Endothelial cell of umbilical vein (primary cell): ENCODE measurements around the gene MGAT5. TPM values are rescaled to one million over a fixed set of nuclear protein-coding genes. Genes with fewer than 3 reads are reported as not detected.

Experiments
- BruUV-seq: library from RNA; stranded (reverse); fragments of 400-500 nt; replicated peaks from 2 replicates; lab custom pipeline; 2021; lab: Mats Ljungman, UMichigan
- CTCF ChIA-PET: fragments of 300-600, 350-600 bp; sonication (Branson Sonifier 250); formaldehyde crosslinking; loops from one replicate; lab custom pipeline; 2021; ENCODE audit warnings: antibody characterized with exemption, inconsistent platforms; lab: Charles Lee
- POLR2A ChIA-PET: fragments of 300-600, 350-600 bp; sonication (Branson Sonifier 250); formaldehyde crosslinking; loops from one replicate; lab custom pipeline; 2021; ENCODE audit warnings: antibody characterized with exemption, inconsistent platforms; lab: Charles Lee
- DNase-seq: peaks from one replicate; pipeline ENCODE4 v3.0.0-alpha.2; 2011; ENCODE audit warnings: low read depth, low spot score
- FAIRE-seq: peaks from 2 replicates; lab custom pipeline; 2011; peaks lifted over from hg19 to GRCh38; lab: Jason Lieb, UNC
- H2AFZ ChIP-seq: 2 replicates; pipeline ENCODE4 v1.6.0; 2012; ENCODE audit warnings: low read depth, low read length, control low read depth, inconsistent platforms
- H3K27ac ChIP-seq: 2 replicates; pipeline ENCODE4 v1.5.1; 2011; ENCODE audit warnings: low read depth, mild to moderate bottlenecking, control low read depth, low read length, moderate library complexity; ENCODE audit not compliant: insufficient read depth
- H3K27me3 ChIP-seq, 2 experiments: 2 replicates each; pipeline versions ENCODE4 v1.6.0 to v1.6.1; 2011; ENCODE audit warnings: low read length in 2 of 2, mixed read lengths in 1 of 2; ENCODE audit not compliant: control insufficient read depth in 2 of 2, insufficient read depth in 2 of 2
- H3K36me3 ChIP-seq, 2 experiments: 2 replicates in 1 of 2; 3 replicates in 1 of 2; pipeline ENCODE4 v1.5.1; 2011; ENCODE audit warnings: low read length in 2 of 2, mild to moderate bottlenecking in 1 of 2, moderate library complexity in 1 of 2; ENCODE audit not compliant: control insufficient read depth in 2 of 2, insufficient read depth in 2 of 2; ENCODE audit errors: extremely low read depth in 1 of 2
- H3K4me1 ChIP-seq: 3 replicates; pipeline ENCODE4 v1.5.1; 2011; ENCODE audit warnings: mild to moderate bottlenecking, low read length; ENCODE audit not compliant: control insufficient read depth, insufficient read depth; ENCODE audit errors: extremely low read depth
- H3K4me2 ChIP-seq: 2 replicates; pipeline ENCODE4 v1.6.1; 2011; ENCODE audit warnings: low read length, control low read depth, mixed read lengths; ENCODE audit not compliant: insufficient read depth
- H3K4me3 ChIP-seq, 3 experiments: fragments of 200-600 bp in 1 of 3; sonication (generic), shearing (Covaris generic) in 1 of 3; replicated peaks in 1 of 3; 2 replicates each; pipeline ENCODE4 v1.5.1; 2011 to 2016; ENCODE audit warnings: control low read depth in 3 of 3, low read length in 3 of 3, mild to moderate bottlenecking in 2 of 3, inconsistent platforms in 1 of 3, low read depth in 1 of 3, moderate library complexity in 1 of 3; ENCODE audit not compliant: insufficient read depth in 1 of 3
- H3K79me2 ChIP-seq: 2 replicates; pipeline ENCODE4 v1.6.0; 2012; ENCODE audit warnings: low read length, inconsistent platforms; ENCODE audit not compliant: control insufficient read depth, insufficient read depth
- H3K9ac ChIP-seq: replicated peaks from 2 replicates; pipeline ENCODE3; 2011; ENCODE audit warnings: low read length, control low read depth; ENCODE audit not compliant: insufficient read depth; ENCODE audit errors: extremely low read depth
- H3K9me1 ChIP-seq: replicated peaks from 3 replicates; pipeline ENCODE4 v1.6.0; 2011; ENCODE audit warnings: mild to moderate bottlenecking, low read length; ENCODE audit not compliant: control insufficient read depth, insufficient read depth; ENCODE audit errors: extremely low read depth
- H3K9me3 ChIP-seq: replicated peaks from 2 replicates; pipeline ENCODE4 v1.5.1; 2012; ENCODE audit warnings: low read length, inconsistent platforms; ENCODE audit not compliant: control insufficient read depth, insufficient read depth
- H4K20me1 ChIP-seq: replicated peaks from 2 replicates; pipeline ENCODE3; 2011; ENCODE audit warnings: mild to moderate bottlenecking, low read length; ENCODE audit not compliant: control insufficient read depth, insufficient read depth; ENCODE audit errors: extremely low read depth
- CTCF ChIP-seq, 2 donors: IDR thresholded peaks; 1 replicate in 1 of 2; 2 replicates in 1 of 2; pipeline ENCODE4 v1.5.1; 2011; ENCODE audit warnings: low read length in 2 of 2, mild to moderate bottlenecking in 2 of 2, moderate library complexity in 2 of 2, control low read depth in 1 of 2, inconsistent platforms in 1 of 2, low read depth in 1 of 2; ENCODE audit not compliant: insufficient read depth in 1 of 2; ENCODE audit errors: extremely low read depth in 1 of 2
- EZH2 ChIP-seq: IDR thresholded peaks from 2 replicates; pipeline ENCODE4 v1.6.1; 2012; ENCODE audit warnings: borderline replicate concordance, low read depth, mild to moderate bottlenecking, moderate library complexity, low read length, inconsistent platforms; ENCODE audit not compliant: severe bottlenecking
- FOS ChIP-seq: IDR thresholded peaks from 2 replicates; pipeline ENCODE4 v1.6.1; 2011; ENCODE audit warnings: mild to moderate bottlenecking, low read length, moderate library complexity, borderline replicate concordance; ENCODE audit not compliant: insufficient read depth
- GATA2 ChIP-seq: IDR thresholded peaks from 2 replicates; pipeline ENCODE4 v1.7.0; 2011; ENCODE audit warnings: low read depth, mild to moderate bottlenecking, moderate library complexity, mixed read lengths, low read length; ENCODE audit not compliant: insufficient read length, insufficient read depth
- JUN ChIP-seq: IDR thresholded peaks from 2 replicates; pipeline ENCODE4 v1.6.1; 2011; ENCODE audit warnings: borderline replicate concordance, low read depth; ENCODE audit not compliant: insufficient read length, insufficient read depth
- MAX ChIP-seq: IDR thresholded peaks from 2 replicates; pipeline ENCODE4 v1.6.1; 2011; ENCODE audit not compliant: insufficient read depth, insufficient read length
- POLR2A ChIP-seq: IDR thresholded peaks from 2 replicates; pipeline ENCODE4 v1.6.1; 2012; ENCODE audit warnings: low read depth, mild to moderate bottlenecking, control low read depth, low read length
- POLR2AphosphoS5 ChIP-seq: IDR thresholded peaks from 2 replicates; pipeline ENCODE4 v1.6.1; 2012; ENCODE audit warnings: low read depth, mild to moderate bottlenecking, control low read depth, low read length, moderate library complexity; ENCODE audit not compliant: insufficient read depth
- dilution Hi-C: fragments of 300-500 bp; cut with MboI; formaldehyde crosslinking; loops from one replicate; pipeline ENCODE4 v1.15.0; 2019; ENCODE audit warnings: low sequenced_read_pairs; ENCODE audit not compliant: extremely low pct_ligation_motif_present
- intact Hi-C: fragments of 100-400 bp; cut with micrococcal nuclease; formaldehyde crosslinking; loops from one replicate; pipeline ENCODE4 v1.10.0; 2022
- polyA plus RNA-seq, 4 experiments: library from polyadenylated mRNA; depleted of rRNA in 3 of 4; stranded (reverse) in 3 of 4; unstranded in 1 of 4; fragments of >200 nt; gene quantifications; 2 replicates each; pipeline versions ENCODE4 v1.2.1 to v1.2.3, GENCODE V29; 2011 to 2012; ENCODE audit warnings: missing spikeins in 1 of 4
- total RNA-seq: library from RNA; stranded (reverse); gene quantifications from 2 replicates; pipeline ENCODE4 v1.2.3, GENCODE V29; 2021

Gene MGAT5
- total and polyA plus RNA-seq, 2 donors (not counting 3 experiments of a cell fraction or from before 2014, with no cell fraction given): 17.7 to 84.1 TPM

GRCh38 chr2:134391751-134392160 lies 137.9 kb downstream of the MGAT5 start:
- no peak overlapping the region for H3K27ac ChIP-seq
- no peak overlapping the region for H3K4me2 ChIP-seq
- CTCF ChIA-PET: interaction anchor here (0.6 to 2.4 kb wide), 5 partner anchors 9 to 274 kb away, joined by 3 to 18 read pairs (median 8); no protein-coding TSS in a partner anchor
- H3K4me1 ChIP-seq: no peaks in the 10 kb centered on the region
- intact Hi-C loops: no loop called here
- no peak for FAIRE-seq
- TF ChIP-seq POLR2AphosphoS5 (no peak), JUN (no peak), POLR2A (no peak), GATA2 (no peak), EZH2 (no peak), FOS (no peak)
- POLR2A ChIA-PET: no interaction called here
- no peak overlapping the region for H2AFZ ChIP-seq
- no TSS peak for BruUV-seq
- no peak overlapping the region for H3K4me3 ChIP-seq
- H3K9ac ChIP-seq: no peak overlapping the region
- H3K36me3 ChIP-seq: no peaks in the 10 kb centered on the region
- no peaks in the 10 kb centered on the region for H3K9me1 ChIP-seq
- no peaks in the 10 kb centered on the region for H3K9me3 ChIP-seq
- dilution Hi-C loops: no loop called here
- H3K79me2 ChIP-seq: no peaks in the 10 kb centered on the region
- no peak for DNase-seq
- H3K27me3 ChIP-seq: no peaks in the 10 kb centered on the region
- H4K20me1 ChIP-seq: no peaks in the 10 kb centered on the region

GRCh38 chr2:134392442-134393074 lies 138.7 kb downstream of the MGAT5 start:
- Histone ChIP-seq H3K27me3 (no peaks in the 10 kb centered on the region), H3K9me3 (no peaks in the 10 kb centered on the region), H3K4me2 (no peak overlapping the region), H3K4me1 (peaks cover 6% of the 10 kb centered on the region), H3K4me3 (no peak overlapping the region), H3K36me3 (no peaks in the 10 kb centered on the region), H3K79me2 (no peaks in the 10 kb centered on the region), H3K27ac (no peak overlapping the region), H3K9ac (no peak overlapping the region), H3K9me1 (no peaks in the 10 kb centered on the region), H4K20me1 (no peaks in the 10 kb centered on the region), H2AFZ (no peak overlapping the region)
- CTCF ChIA-PET: interaction anchor here (0.6 to 2.4 kb wide), 5 partner anchors 11 to 275 kb away, joined by 3 to 18 read pairs (median 8); no protein-coding TSS in a partner anchor
- FAIRE-seq: peak; percentile 57
- TF ChIP-seq CTCF (IDR thresholded peaks at IDR 0.05; ENCODE audit: extremely low read depth in 1 of 2, insufficient read depth in 1 of 2, low read depth in 1 of 2, low read length in 2 of 2) (peak in 1 of 2 donors; percentile 7), MAX (no peak), JUN (no peak)
- DNase-seq: no peak
- POLR2A ChIA-PET: no interaction called here
- no TSS peak for BruUV-seq
- intact Hi-C loops (no loop called here), dilution Hi-C loops (no loop called here)
